GM21526 (cell line): ENCODE results near the gene ZFTA.
"Not testable (repeated sequence)": the region's sequence is repeated elsewhere in the genome, so short reads cannot be mapped to it uniquely, and the experiment has no call there.

Source experiments
- ATAC-seq: cut with Tn5 transposase; IDR thresholded peaks from one replicate; pipeline ENCODE4 v1.9.1; 2021; ENCODE audit warnings: moderate library complexity; ENCODE audit not compliant: unreplicated experiment, low FRiP score

Gene ZFTA

GRCh38 chr11:63779039-63779438, 10.5 kb upstream of the ZFTA start:
- ATAC-seq, result no peak

DNA sequence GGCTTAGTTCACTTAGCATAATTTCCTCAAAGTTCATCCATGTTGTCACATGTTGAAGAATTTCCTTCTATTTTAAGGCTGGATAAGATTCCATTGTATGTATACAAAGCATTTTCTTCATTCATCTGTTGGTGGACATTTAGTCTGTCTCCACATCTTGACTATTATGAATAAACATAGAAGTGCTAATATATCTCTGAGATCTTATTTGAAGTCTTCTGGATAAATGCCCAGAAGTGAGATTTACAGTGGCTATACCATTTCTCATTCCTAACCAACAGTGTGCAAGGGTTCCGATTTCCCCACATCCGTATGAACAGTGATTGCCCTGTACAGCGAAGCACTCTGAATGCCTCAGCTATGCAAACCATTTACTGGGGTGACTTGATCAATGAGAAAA, 6.6 kb upstream of the ZFTA start:
- ATAC-seq, result no peak

GRCh38 chr11:63771741-63772318, 3.3 kb upstream of the ZFTA start:
- not testable (repeated sequence) for ATAC-seq

- ATAC-seq, result no peak
Observed at GRCh38 chr11:63770763-63771162, 2.2 kb upstream of the ZFTA start.

GRCh38 chr11:63769714-63770455, 1.3 kb upstream of the ZFTA start:
- ATAC-seq, result no peak

DNA sequence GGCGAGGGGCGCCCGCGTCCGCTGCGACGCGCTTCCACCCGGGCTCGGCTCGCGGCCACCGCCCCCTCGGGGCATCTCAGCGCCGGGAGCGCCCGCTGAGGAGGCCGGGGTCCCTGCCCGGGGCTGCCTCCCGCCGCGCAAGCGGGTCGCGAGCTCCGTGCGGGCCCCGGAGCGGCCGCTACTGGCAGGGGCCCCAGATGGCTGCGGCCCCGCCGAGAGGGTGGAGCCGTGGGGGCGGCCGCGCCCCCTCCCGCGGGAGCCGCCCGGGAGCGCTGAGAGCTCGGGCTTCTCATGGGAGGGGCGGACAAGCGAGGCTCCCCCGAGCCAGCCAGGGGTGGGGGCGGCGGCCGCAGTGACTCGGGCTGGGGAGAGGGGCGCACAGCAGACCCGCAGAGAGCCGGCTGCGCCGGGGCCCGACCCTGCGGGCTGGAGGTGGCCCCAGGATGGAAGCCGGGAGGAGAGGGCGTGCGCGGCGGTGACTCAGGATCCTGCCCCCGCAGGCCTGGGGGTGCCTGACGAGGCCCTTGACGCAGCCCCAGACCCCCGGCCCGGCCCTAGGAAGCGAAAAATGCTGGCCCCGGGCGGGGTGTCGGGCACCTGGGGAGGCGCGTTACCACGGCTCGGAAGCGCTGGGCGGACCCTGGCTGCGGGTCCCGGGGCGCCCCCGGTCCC, 603 bp upstream of the ZFTA start:
- no peak for ATAC-seq

DNA sequence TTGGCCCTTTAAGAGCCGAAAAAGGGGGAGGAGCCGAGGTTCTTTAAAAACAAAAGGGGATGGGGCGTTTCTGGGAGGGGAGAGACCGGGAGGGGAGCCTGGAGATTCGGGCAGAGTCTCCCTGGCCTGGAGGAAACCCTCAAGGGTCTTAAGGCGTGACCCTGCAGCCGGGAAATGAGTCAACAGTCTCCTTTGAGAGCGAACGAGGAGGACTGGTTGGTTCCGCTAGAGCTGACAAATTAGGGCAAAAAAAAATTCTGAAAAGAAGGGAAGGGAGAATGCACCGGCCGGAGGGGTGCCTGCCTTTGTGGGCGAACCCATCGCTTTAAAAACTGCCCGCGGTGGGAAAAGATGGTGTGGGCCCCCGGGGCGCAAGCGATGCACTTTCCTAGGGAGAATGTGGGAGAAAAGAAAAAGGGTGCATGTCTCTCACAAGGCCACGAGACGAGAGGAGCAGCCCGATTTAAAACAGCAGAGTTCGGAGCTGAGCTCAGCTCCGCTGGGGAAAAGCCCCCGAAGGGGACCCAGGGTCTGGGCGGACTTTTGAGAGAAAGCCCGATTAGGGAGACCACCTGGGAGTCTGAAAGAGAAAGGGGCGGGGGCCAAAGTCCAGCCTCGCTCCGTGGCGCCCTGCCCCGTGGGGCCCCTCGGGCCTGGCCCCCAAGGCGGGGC, 874 bp downstream of the ZFTA start:
- ATAC-seq, result no peak

- ATAC-seq, result no peak
Observed at GRCh38 chr11:63767267-63767564, 1.4 kb downstream of the ZFTA start.

DNA sequence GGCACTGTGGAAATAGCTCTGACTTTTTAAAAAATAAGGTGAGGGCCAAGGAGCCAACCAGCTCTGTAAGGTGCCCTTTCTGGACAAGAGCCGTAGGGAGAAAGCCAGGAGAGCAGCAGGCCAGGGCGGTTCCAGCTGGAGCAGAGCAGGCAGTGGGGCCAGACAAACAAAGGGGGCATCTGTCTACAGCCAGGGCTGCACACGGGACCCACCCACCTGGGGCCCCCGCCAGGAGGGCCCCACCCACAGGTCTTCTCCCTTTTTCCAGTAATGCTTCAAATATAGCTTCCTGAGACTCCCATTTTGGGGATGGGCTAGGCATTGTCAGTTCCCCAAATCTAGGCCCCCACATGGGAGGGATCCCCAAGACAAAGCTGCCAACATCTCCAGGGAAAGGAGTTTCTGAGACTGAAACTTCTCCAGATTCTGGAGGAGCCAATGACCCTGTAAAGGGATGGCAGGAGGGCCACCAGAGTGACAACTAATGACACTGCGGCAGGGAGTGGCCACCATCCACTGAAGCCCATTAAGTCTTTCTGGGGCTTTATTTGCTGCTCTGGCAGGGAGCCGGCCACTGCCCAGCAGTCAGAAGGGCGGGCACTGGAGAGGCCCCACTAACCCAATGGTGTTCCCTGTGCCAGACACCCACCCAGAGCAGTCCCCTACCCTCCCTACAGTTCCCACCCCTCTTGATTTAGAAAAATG, 1.9 kb downstream of the ZFTA start:
- ATAC-seq, result no peak

DNA sequence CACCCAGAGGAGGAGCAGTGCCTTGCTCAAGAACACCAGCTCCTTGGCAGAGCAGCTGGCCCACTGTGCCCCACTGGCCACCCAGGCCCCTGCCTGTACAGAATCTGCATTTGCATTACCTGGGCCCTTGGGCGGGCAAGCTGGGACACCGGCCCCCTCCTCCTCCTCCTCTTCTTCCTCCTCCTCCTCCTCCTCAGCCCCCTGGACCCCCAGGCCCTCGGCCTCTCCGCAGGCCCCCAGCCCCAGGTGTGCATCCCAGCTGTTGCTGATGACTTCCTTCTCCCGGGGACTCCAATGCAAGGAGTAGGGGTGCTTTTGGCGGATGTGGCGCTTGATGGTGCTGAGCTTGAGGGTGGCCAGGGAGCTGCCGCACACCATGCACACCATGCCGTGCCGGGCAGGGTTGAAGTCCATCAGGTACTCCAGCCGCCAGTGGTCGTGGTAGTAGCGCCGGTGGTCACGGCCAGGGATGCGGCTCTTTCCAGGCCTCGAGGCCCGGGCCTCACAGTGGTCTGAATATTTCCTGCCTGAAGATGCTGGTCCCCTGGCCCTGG, 2.8 kb downstream of the ZFTA start:
- ATAC-seq, result no peak

DNA sequence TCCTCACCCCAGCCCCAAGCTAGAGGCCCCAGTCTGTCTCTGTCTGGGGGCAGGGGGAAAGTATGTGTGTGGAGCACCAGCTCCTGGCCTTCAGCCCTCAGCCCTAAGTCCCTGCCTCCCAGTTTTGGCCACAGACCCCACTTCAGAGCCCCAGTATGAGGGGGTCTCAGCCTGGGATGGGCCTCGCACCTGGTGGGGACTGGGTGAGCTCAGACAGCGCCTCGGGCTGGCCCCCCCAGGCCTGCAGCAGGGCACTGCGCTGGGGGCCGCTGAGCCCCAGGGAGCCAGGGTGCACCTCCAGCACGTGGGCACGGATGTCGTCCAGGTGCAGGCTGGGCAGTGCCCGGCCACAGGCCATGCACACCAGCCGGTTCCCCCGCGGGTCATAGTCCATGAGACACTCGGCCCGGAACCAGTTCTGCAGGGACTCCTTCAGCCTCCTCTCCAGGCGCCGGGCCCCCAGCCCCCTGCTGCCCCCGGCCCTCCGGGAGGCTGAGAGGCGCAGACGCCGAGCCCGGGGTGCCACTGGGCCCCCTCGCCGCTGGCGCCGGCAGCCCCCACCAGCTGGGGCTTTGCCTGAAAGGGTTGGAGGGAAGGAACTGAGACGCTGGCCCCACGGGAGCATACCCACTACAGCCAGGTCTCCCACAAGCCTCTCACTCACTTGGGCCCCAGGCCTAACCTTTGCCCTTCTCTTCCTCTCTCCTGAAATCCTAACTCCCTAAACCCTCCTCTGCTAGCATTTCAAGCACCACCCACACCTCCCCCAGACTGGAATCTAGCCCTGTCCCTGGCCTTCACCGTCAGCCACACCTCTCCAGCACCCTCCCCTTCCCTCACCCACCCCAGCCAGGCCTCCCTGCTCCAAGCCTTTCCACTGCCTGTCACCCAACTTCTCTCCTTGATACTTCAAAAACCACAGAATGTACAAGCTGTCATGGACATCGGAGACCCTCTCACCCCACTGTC, 3.6 kb downstream of the ZFTA start:
- ATAC-seq, result no peak

DNA sequence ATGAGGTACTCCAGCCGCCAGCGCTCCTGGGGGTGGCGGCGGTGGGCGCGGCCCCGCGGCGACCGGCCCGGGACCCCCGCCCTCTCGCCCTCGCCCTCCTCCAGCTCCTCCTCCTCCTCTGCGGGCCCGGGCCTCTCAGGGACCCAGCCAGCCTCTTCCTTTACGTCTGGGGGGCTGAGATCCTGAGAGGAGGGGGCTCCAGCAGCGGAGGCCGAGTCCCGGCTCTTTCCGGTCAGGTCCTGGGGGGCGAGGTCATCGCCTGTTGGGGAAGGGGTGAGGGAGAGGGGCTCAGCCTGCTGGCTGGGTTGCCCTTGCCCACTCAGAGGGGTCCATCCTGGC, 4.3 kb downstream of the ZFTA start:
- no peak for ATAC-seq

DNA sequence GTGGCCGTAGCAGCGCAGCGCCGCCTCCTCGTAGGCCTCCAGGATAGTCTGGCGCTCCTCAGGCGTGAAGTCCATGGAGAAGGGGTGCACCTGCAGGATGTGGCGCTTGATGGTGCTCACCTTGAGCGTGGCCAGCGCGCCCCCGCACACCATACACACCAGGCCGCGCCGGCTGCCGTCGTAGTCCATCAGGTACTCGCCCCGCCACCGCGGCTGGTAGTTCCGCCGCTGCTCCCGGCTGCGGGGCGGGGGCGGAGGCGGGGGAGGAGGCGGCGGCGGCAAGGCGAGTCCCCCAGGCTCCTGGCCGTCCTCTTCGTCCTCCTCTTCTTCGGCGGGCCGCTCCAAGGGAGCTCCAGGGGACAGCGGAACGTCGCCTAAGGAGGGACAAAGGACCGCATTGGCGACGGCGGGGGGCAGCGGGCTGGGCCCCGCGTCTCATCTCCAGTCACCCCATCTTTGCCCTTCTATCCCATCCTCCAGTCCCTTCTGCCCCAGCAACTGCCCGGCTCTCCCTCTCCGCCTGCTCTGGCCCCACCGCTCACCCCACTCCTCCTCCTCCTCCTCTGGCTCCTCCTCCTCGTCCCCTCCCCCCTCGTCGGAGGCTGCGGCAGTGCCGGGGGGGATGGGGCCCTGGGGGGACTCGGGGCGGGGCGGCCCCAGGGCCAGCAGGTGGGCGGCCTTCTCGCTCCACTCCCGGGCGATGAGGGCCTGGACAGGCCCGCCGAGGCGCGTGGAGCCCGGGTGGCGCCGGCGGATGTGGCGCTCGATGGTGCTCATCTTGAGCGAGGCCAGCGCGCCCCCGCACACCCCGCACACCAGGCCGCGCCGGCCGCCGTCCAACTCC, 4.9 kb downstream of the ZFTA start:
- no peak for ATAC-seq

DNA sequence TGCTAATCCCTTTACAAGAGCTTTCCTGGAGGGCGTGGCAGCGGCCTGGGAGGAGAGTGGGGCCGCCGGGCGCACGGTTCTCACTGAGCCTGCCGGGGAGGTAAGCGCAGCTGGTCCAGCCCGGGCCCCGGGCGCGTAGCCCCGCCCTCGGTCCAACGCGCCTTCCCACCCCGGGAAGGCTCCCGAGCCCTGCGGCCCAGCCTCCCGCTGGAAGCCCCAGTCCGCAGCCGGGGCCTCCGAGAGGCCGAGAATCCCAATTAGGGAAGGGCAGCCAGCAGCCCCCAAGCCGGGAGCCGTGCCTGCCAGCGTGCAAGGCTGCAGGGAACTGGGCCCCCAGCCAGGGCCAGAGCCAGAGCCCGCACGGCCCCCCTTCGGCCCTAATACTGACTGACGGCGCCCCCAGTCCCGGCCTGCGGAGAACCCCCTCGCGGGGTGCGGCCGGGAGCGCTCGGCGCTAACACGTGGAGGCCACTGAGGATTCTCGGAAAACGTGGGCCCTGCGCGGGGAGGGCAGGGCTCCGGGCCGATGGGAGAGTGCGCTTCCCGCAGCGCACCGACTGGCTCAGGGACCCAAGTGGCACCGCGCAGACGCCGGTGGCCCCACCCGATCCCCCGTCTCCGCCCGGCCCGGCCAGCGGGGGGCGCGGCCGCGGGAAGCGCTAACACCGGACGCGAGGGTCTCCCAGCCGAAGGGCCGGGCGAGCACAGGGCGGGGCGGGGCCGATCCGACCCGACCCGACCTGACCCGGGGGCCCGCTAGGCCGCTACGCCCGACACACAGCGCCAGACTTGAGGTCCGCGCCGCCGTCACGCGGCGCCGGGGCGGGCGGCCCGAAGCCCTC, 5.7 kb downstream of the ZFTA start:
- ATAC-seq, result no peak

- ATAC-seq, result no peak
Observed at GRCh38 chr11:63761931-63762653, 6.5 kb downstream of the ZFTA start.

DNA sequence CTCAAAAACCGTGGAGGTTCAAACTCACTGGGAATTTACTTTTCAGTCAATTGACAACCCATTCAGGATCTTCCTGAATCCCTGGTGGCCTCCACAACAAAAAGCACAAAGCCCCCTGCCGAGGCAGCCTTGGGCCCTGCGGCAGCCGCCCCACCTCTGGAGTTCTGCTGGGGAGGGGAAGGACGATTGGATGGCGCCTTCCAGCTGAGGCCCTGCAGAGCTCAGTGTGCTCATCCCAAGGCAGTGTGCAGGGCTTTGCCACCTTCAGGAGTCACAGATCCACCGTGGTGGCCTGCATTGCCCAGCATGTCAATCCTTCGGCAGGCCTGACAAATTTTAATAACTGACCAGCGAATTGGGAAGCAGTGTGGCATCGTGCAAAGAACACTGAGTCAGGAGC, 7.4 kb downstream of the ZFTA start:
- ATAC-seq, result no peak

- ATAC-seq, result no peak
Observed at GRCh38 chr11:63760487-63761079, 8.0 kb downstream of the ZFTA start.
